ENCODE data around the gene NDEL1.

The NDEL1 gene

DNA sequence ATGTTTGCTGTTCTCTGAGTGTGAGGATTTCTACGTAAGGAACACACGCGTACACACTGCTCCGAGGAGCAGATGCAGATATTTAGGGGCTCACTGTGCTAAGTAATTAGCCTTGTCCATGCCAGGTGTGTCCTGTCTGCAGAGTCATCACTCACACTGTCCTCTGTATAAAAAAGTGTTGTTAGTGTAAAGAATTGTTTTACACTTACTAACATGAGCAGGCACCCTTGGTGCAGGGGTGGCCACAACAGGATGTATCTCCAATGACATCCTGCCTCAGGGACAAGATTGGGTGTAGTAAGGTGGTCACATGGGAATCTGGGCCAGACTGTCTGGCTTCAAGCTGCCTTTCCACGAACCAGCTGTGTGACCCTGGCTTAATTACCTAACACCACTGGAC is 63.9 kb downstream of the NDEL1 start:
- no peak for DNase-seq (ENCODE audit: extremely low read depth in 1 of 2, low read depth in 1 of 2)

DNA sequence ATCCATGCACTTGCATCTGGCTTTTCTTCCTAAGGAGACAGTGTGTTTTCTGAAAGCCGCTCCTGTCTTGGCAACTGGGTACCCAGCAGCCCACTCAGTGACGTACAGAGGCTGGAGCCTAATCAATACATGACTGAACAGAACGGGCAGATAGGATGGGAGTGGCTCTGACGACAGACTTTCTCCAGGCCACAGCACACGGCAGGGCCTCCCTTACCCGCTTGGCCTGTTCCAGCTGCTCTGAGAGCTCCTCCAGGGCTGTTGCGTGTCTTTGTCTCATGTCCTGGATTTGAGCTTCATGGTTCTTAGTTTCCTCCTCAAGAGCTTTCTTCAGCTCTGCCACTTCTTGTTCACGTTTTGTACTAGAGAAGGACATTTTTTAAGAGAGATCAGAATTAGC is 64.9 kb downstream of the NDEL1 start:
- DNase-seq (ENCODE audit: extremely low read depth in 1 of 2, low read depth in 1 of 2): no peak

DNA sequence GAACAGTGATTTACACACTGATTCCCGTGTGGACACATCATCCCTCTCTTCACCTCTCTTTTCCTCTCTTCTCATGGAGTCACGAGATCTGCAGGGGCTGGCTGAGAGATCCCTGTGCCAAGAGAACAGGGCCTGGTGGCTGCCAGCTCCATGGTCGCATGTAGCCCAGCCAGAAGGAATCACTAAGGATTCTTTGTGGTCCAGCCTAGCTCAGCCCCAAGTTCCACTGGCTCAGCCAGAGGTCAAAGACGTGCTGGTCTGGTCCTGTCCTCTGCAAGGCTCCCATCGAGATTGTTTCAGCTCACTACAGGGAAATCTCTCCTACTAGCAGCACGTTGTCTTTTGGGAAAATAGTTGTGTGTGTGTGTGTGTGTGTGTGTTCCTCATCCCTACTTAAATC is 66.4 kb downstream of the NDEL1 start:
- no peak for DNase-seq (ENCODE audit: extremely low read depth in 1 of 2, low read depth in 1 of 2)

DNA sequence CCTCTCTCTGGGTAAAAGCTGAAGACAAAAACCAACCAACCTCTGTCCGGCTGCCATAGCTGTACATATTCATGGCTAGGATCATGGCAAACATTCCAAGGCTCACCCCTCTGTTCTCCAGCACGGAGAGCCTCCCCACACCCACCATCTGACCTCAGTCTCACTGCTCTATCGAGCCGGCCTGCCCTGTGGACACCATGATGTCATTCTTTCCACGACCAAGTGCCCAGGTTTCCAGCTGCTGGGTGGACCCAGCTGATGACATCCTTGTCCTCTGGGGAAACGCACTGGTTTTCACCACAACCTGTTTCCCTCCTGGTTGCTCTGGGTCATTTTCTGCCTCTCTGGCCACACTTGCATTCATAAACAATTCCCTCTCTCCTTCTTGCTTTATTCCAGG is 67.7 kb downstream of the NDEL1 start:
- DNase-seq (ENCODE audit: extremely low read depth in 1 of 2, low read depth in 1 of 2): no peak

DNA sequence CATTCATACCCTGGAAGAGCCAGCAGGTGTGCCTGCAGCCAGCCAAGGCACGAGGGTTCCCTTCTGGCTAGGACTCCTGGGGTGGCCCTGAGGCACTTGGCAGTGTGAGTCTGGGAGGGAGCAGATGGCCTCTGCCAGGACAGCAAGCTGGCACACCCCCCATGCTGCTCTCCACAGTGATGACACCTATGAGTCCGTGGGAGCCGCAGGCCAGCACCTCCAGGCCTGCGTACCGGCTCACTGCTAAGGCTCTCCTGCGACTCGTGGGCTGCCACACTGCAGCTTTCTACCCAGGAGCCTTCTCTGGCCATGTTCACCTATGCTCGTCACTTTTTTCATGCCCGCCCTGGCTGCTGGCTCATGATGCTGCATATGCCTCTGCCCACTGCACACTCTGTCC is 68.1 kb downstream of the NDEL1 start:
- DNase-seq (ENCODE audit: extremely low read depth in 1 of 2, low read depth in 1 of 2): no peak

DNA sequence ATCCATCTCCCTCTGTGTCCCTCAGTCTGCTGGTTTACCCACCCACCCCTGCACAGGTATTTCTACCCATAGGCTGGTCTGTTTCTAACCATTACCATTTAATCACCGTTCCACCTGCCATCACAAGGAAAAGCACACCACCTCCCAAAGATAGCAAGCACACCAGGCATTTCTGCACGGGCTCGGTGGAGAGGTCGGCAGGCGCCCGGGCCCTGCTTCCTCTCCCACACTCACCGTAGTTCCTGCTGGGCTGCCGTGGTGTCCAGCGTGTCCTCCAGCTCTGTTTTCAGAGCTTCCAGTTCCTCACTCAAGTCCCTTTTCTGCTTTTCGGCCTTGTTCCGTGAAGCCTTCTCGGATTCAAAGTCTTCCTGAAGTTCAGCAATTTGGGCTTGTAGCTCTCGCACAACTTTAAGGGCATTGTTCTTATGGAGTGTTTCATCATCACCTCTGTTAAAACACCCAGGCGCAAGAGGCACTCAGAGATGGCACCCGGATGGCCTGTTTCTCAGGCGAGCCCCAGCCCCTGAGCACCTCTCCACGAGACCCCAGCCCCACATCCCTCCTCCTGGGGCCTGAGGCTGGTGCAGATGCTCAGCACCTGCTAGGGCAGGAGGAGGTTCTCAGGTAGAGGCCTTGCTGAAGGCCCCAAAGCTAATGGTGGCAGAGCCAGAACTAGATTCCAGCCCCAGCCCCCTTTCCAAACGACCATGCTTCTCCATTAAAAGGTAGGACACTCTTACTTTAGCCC is 69.0 kb downstream of the NDEL1 start:
- no peak for DNase-seq (ENCODE audit: extremely low read depth in 1 of 2, low read depth in 1 of 2)

DNA sequence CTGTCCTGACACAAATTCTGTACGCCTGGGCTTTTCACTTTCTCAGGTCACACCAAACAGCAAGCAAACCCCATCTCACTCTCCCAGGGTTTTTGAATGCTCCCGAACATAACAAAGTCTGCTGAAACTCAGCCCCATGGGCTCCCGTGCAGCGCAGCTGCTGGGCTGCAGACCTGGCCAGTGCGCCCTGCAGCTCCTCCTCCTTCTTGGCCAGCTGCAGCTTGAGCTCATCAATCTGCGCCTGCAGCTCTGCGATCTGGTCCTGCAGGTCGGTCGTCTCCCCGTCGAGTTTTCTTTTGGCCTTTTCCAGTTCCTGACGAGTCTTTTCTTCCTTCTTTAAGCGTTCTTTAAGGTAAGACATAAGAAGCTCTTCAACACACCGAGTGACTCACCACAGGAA is 70.5 kb downstream of the NDEL1 start:
- DNase-seq (ENCODE audit: extremely low read depth in 1 of 2, low read depth in 1 of 2): no peak

DNA sequence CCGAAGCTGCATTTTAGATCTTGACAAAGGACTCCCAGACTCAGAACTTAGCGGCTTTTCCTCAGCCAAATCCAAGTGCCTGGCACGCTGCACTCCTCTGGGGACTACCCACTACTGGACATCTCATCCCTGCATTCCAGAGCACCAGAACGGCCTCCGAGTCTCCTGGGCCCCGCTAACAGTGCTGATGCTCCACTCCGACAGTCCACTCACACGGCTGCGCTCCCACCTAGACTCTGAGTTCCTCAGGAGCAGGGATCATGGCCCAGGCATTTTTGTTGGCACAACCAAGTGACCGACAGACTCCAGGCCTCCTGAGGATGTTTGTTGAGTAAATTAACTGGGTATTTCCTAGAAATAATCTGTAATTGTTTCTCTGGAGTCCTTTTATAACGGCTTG is 79.1 kb downstream of the NDEL1 start:
- DNase-seq (ENCODE audit: extremely low read depth in 1 of 2, low read depth in 1 of 2): no peak
